ENCODE data around the gene SAG.

DNA sequence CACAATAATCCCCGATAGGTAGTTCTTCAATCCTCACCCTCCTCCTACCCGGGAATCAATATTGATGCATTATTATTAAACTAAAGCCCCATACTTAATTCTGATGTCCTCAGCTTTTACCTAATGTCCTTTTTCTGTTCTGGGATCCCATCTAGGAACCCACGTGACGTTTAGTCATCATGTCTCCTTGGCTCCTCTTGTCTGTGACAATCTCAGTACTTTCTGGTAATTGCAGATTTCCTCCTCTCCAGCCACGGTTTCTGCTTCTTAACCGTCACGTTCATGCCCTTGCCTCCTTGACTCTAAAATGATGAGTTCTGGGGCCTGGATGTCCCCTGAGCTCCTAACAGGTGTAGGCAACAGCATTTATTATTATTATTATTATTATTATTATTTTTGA lies 43.8 kb downstream of the SAG start:
- TF ChIP-seq POLR2AphosphoS5 (IDR thresholded peaks at IDR 0.05) (no peak), EP300 (IDR thresholded peaks at IDR 0.05) (no peak), POLR2A (IDR thresholded peaks at IDR 0.05) (no peak)
- TF ChIP-seq, protein P1, sequence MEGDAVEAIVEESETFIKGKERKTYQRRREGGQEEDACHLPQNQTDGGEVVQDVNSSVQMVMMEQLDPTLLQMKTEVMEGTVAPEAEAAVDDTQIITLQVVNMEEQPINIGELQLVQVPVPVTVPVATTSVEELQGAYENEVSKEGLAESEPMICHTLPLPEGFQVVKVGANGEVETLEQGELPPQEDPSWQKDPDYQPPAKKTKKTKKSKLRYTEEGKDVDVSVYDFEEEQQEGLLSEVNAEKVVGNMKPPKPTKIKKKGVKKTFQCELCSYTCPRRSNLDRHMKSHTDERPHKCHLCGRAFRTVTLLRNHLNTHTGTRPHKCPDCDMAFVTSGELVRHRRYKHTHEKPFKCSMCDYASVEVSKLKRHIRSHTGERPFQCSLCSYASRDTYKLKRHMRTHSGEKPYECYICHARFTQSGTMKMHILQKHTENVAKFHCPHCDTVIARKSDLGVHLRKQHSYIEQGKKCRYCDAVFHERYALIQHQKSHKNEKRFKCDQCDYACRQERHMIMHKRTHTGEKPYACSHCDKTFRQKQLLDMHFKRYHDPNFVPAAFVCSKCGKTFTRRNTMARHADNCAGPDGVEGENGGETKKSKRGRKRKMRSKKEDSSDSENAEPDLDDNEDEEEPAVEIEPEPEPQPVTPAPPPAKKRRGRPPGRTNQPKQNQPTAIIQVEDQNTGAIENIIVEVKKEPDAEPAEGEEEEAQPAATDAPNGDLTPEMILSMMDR (IDR thresholded peaks at IDR 0.05), result no peak

Measured in upper lobe of left lung (tissue), 4 donors.